ENCODE results near the gene PLEKHO2. TPM values are rescaled to one million over a fixed set of nuclear protein-coding genes. Genes with fewer than 3 reads are reported as not detected.
"Not testable (repeated sequence)": the region's sequence is repeated elsewhere in the genome, so short reads cannot be mapped to it uniquely, and the experiment has no call there.

Gene PLEKHO2, protein sequence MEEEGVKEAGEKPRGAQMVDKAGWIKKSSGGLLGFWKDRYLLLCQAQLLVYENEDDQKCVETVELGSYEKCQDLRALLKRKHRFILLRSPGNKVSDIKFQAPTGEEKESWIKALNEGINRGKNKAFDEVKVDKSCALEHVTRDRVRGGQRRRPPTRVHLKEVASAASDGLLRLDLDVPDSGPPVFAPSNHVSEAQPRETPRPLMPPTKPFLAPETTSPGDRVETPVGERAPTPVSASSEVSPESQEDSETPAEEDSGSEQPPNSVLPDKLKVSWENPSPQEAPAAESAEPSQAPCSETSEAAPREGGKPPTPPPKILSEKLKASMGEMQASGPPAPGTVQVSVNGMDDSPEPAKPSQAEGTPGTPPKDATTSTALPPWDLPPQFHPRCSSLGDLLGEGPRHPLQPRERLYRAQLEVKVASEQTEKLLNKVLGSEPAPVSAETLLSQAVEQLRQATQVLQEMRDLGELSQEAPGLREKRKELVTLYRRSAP
- total RNA-seq (10 to 100 TPM in 4 of 5 donors, 1 to 10 TPM in 1; 9.2 to 22.7 (median 17.1) TPM), total RNA-seq (12.2 to 99.7 (median 28.0) reads per million in 29 experiments)
- total RNA-seq (2013), result 22.1 TPM

DNA sequence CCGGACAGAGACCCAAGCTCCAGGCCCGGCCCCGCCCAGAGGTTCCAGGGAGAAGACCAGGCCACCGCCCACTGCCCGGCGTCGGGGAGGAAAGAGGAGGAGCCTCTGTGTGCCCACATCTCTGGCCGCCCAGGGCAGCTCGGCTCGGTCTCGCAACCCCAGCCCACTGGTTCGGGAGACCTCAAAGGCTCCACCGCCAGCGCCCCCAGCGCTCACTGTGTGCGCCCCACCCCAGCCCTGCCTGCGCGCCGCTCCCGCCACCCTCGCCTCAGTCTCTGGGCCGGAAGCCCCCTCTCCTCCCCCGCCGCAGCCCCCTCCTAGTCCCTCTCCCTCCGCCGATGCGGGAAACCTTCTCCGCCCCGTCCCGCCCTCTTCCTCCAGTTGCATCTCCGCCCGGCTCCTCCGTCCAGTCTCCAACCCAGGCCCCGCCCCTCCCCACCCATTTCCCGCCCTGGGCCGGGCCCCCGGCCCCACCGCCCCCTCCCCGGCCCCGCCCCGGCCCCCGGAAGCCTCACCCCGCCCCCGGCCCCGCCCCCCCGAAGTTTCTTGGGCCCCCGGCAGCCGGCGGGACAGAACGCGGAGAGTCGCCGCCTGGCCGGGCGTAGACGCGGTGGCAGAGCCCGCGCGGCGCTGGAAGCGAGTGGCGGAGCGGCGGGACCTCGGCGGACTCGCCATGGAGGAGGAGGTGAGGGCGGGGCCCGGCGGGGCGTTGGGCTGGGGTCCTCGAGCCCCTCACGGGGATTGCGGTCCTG lies at the start of gene PLEKHO2:
Gene PLEKHO2 (plus strand): TSS at position 572 of the 752 bp plus-strand sequence. CDS start 102 bp downstream, at position 674.
- ATAC-seq (replicated peaks in 1 of 4) (peak; percentile 80 to 83 (median 82)), DNase-seq (peak; percentile 75 to 93 (median 84))
- Mint-ChIP-seq H3K4me1 (peaks cover 77 to 86% (median 83%) of the 10 kb centered on the region in 3 donors), H3K27ac (peak within 1 kb of the TSS; percentile 92 to 95), H3K4me3 (peak within 1 kb of the TSS; percentile 87 to 96 (median 94)), H3K9me3 (no peaks in the 10 kb centered on the region), H3K27me3 (no peaks in the 10 kb centered on the region), H3K36me3 (no peaks in the 10 kb centered on the region)
- Histone ChIP-seq H3K9me3 (no peaks in the 10 kb centered on the region), H3K27ac (ENCODE audit: low read length) (peak within 1 kb of the TSS; percentile 63), H3K27me3 (replicated peaks in 1 of 2; ENCODE audit: control insufficient read depth in 2 of 2, extremely low read depth in 1 of 2, insufficient read depth in 2 of 2, low read length in 1 of 2) (no peaks in the 10 kb centered on the region), H3K4me3 (ENCODE audit: control insufficient read depth in 1 of 2, extremely low read depth in 1 of 2, low read length in 1 of 2) (peak within 1 kb of the TSS; percentile 61 to 79), H3K4me1 (ENCODE audit: control insufficient read depth in 1 of 2, extremely low read depth in 1 of 2, insufficient read depth in 2 of 2, low read length in 2 of 2) (peaks cover 13 to 74% of the 10 kb centered on the region in 2 experiments), H3K36me3 (ENCODE audit: control insufficient read depth in 2 of 2, extremely low read depth in 1 of 2, insufficient read depth in 1 of 2, low read length in 1 of 2) (peaks cover 0 to 6% of the 10 kb centered on the region in 2 donors)
- CTCF ChIA-PET, result interaction anchor here (0.5 to 2.3 kb wide), 5 partner anchors 40 to 344 kb away, joined by 3 to 16 read pairs (median 4); partner anchors contain the start of gene CLPX (in 1 of the 2)
- POLR2A ChIA-PET, result interaction anchor here (0.5 to 2.1 kb wide), 4 partner anchors 39 to 1052 kb away, joined by 3 to 8 read pairs (median 5); no protein-coding TSS in a partner anchor
- WGBS (ENCODE audit: insufficient coverage), result 1% methylated on average over 34 of the region's 75 CpGs

DNA sequence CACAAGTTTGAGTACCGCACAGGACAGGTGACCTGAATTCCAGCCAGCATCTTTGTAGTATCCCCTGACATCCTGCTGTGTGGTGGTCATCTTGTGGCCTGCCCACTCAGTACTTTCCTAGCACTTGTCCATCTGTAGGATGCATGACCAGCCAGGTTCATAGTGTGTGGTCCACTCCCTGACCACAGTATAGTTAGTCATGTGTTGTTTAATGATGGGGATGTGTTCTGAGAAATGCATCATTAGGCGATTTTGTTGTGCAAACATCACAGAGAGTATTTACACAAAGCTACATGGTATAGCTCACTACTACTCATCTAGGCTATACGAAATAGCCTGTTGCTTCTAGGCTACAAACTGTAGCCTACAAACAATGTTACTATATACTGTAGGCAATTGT lies 49.4 kb upstream of the PLEKHO2 start:
- Histone ChIP-seq H3K36me3 (ENCODE audit: control insufficient read depth in 2 of 2, extremely low read depth in 1 of 2, insufficient read depth in 1 of 2, low read length in 1 of 2) (no peaks in the 10 kb centered on the region), H3K4me3 (ENCODE audit: control insufficient read depth in 1 of 2, extremely low read depth in 1 of 2, low read length in 1 of 2) (no peak overlapping the region), H3K4me1 (ENCODE audit: control insufficient read depth in 1 of 2, extremely low read depth in 1 of 2, insufficient read depth in 2 of 2, low read length in 2 of 2) (no peaks in the 10 kb centered on the region), H3K9me3 (no peaks in the 10 kb centered on the region), H3K27ac (ENCODE audit: low read length) (no peak overlapping the region), H3K27me3 (replicated peaks in 1 of 2; ENCODE audit: control insufficient read depth in 2 of 2, extremely low read depth in 1 of 2, insufficient read depth in 2 of 2, low read length in 1 of 2) (no peaks in the 10 kb centered on the region)
- CTCF ChIA-PET, result no interaction called here
- Mint-ChIP-seq H3K36me3 (no peaks in the 10 kb centered on the region), H3K4me3 (no peak overlapping the region), H3K4me1 (no peaks in the 10 kb centered on the region), H3K27ac (no peak overlapping the region), H3K9me3 (no peaks in the 10 kb centered on the region), H3K27me3 (no peaks in the 10 kb centered on the region)
- DNase-seq, result no peak
- ATAC-seq (replicated peaks in 1 of 4), result no peak
- POLR2A ChIA-PET, result interaction anchor here in 1 of 2 donors (0.6 to 0.7 kb wide), 2 partner anchors 180 to 458 kb away, joined by 4 to 8 read pairs; no protein-coding TSS in a partner anchor
- 100% methylated on average over 1 of the region's 3 CpGs for whole genome bisulfite sequencing (ENCODE audit: insufficient coverage)

DNA sequence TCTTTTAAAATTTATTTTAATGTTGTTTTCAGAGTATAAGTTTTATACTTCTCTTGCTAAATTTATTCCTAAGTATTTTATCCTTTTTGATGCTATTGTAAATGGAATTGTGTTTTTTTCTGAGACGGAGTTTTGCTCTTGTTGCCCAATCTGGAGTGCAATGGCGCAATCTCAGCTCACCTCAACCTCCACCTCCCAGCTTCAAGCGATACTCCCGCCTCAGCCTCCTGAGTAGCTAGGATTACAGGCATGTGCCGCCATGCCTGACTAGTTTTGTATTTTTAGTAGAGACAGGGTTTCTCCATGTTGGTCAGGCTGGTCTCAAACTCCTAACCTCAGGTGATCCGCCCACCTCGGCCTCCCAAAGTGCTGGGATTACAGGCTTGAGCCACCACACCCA lies 46.4 kb upstream of the PLEKHO2 start:
- DNase-seq; H3K27ac Mint-ChIP-seq; H3K36me3 Mint-ChIP-seq; H3K36me3 ChIP-seq (ENCODE audit: control insufficient read depth in 2 of 2, extremely low read depth in 1 of 2, insufficient read depth in 1 of 2, low read length in 1 of 2); H3K27me3 ChIP-seq (replicated peaks in 1 of 2; ENCODE audit: control insufficient read depth in 2 of 2, extremely low read depth in 1 of 2, insufficient read depth in 2 of 2, low read length in 1 of 2); H3K4me3 Mint-ChIP-seq; H3K9me3 ChIP-seq; H3K4me3 ChIP-seq (ENCODE audit: control insufficient read depth in 1 of 2, extremely low read depth in 1 of 2, low read length in 1 of 2); ATAC-seq (replicated peaks in 1 of 4); H3K9me3 Mint-ChIP-seq; POLR2A ChIA-PET; CTCF ChIA-PET; H3K27ac ChIP-seq (ENCODE audit: low read length); H3K4me1 ChIP-seq (ENCODE audit: control insufficient read depth in 1 of 2, extremely low read depth in 1 of 2, insufficient read depth in 2 of 2, low read length in 2 of 2); H3K27me3 Mint-ChIP-seq; H3K4me1 Mint-ChIP-seq: not testable (repeated sequence)
- no CpG with 5 or more reads among the region's 7 CpGs for WGBS (ENCODE audit: insufficient coverage)

DNA sequence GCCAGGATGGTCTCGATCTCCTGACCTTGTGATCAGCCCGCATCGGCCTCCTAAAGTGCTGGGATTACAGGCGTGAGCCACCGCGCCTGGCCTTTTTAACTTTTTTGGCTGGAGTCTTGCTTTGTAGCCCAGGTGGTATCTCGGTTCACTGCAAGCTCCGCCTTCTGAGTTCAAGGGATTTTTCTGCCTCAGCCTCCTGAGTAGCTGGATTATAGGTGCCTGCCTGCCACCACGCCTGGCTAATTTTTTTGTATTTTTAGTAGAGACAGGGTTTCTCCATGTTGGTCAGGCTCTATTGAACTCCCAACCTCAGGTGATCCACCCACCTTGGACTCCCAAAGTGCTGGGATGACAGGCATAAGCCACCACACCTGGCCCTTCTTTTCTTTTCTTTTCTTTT lies 45.8 kb upstream of the PLEKHO2 start:
- H3K9me3 Mint-ChIP-seq; H3K4me1 Mint-ChIP-seq; H3K36me3 ChIP-seq (ENCODE audit: control insufficient read depth in 2 of 2, extremely low read depth in 1 of 2, insufficient read depth in 1 of 2, low read length in 1 of 2); H3K27ac Mint-ChIP-seq; H3K27me3 ChIP-seq (replicated peaks in 1 of 2; ENCODE audit: control insufficient read depth in 2 of 2, extremely low read depth in 1 of 2, insufficient read depth in 2 of 2, low read length in 1 of 2); H3K4me3 Mint-ChIP-seq; H3K4me1 ChIP-seq (ENCODE audit: control insufficient read depth in 1 of 2, extremely low read depth in 1 of 2, insufficient read depth in 2 of 2, low read length in 2 of 2); ATAC-seq (replicated peaks in 1 of 4); H3K36me3 Mint-ChIP-seq; POLR2A ChIA-PET; H3K9me3 ChIP-seq; H3K4me3 ChIP-seq (ENCODE audit: control insufficient read depth in 1 of 2, extremely low read depth in 1 of 2, low read length in 1 of 2); H3K27ac ChIP-seq (ENCODE audit: low read length); DNase-seq; CTCF ChIA-PET; H3K27me3 Mint-ChIP-seq: not testable (repeated sequence)
- 91% methylated on average over 8 of the region's 9 CpGs for WGBS (ENCODE audit: insufficient coverage)

DNA sequence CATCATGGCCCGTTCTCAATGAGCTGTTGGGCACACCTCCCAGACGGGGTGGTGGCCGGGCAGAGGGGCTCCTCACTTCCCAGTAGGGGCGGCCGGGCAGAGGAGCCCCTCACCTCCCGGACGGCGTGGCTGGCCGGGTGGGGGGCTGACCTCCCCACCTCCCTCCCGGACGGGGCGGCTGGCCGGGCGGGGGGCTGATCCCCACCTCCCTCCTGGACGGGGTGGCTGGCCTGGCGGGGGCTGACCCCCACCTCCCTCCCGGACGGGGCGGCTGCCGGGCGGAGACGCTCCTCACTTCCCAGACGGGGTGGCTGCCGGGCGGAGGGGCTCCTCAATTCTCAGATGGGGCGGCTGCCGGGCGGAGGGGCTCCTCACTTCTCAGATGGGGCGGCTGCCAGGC lies 42.8 kb upstream of the PLEKHO2 start:
- CTCF ChIA-PET; H3K4me1 Mint-ChIP-seq; H3K27me3 ChIP-seq (replicated peaks in 1 of 2; ENCODE audit: control insufficient read depth in 2 of 2, extremely low read depth in 1 of 2, insufficient read depth in 2 of 2, low read length in 1 of 2); H3K4me3 ChIP-seq (ENCODE audit: control insufficient read depth in 1 of 2, extremely low read depth in 1 of 2, low read length in 1 of 2); H3K9me3 ChIP-seq; POLR2A ChIA-PET; H3K27ac ChIP-seq (ENCODE audit: low read length); H3K36me3 ChIP-seq (ENCODE audit: control insufficient read depth in 2 of 2, extremely low read depth in 1 of 2, insufficient read depth in 1 of 2, low read length in 1 of 2); H3K4me1 ChIP-seq (ENCODE audit: control insufficient read depth in 1 of 2, extremely low read depth in 1 of 2, insufficient read depth in 2 of 2, low read length in 2 of 2); H3K27me3 Mint-ChIP-seq; ATAC-seq (replicated peaks in 1 of 4); H3K27ac Mint-ChIP-seq; H3K4me3 Mint-ChIP-seq; H3K36me3 Mint-ChIP-seq; DNase-seq; H3K9me3 Mint-ChIP-seq: not testable (repeated sequence)
- WGBS (ENCODE audit: insufficient coverage), result no CpG with 5 or more reads among the region's 29 CpGs

DNA sequence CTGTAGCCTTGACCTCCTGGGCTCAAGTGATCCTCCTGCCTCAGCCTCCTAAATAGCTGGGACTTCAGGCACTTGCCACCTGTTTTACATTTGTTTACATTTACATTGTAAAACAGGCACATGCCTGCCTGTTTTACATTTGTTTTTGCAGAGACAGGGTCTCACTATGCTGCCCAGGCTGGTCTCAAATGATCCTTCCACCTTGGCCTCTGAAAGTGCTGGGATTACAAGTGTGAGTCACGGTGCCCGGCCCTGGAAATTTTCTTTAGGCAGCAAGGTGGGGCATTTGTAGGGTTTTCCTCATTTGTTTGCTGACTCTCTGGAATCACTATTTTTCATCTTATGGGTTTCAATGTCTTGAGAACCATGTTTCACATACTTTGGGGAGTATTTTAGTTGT lies 41.2 kb upstream of the PLEKHO2 start:
- no peaks in the 10 kb centered on the region for H3K27me3 ChIP-seq (replicated peaks in 1 of 2; ENCODE audit: control insufficient read depth in 2 of 2, extremely low read depth in 1 of 2, insufficient read depth in 2 of 2, low read length in 1 of 2)
- DNase-seq (no peak), ATAC-seq (replicated peaks in 1 of 4) (no peak)
- WGBS (ENCODE audit: insufficient coverage), result no CpG with 5 or more reads among the region's 2 CpGs
- POLR2A ChIA-PET, result interaction anchor here (0.6 to 0.7 kb wide), 3 partner anchors 169 to 596 kb away, joined by 3 to 5 read pairs (median 3); no protein-coding TSS in a partner anchor
- Mint-ChIP-seq H3K36me3 (no peaks in the 10 kb centered on the region), H3K27ac (no peak overlapping the region), H3K9me3 (no peaks in the 10 kb centered on the region), H3K4me1 (peaks cover 0 to 2% (median 0%) of the 10 kb centered on the region in 3 donors), H3K4me3 (no peak overlapping the region), H3K27me3 (no peaks in the 10 kb centered on the region)
- H3K4me1 ChIP-seq (ENCODE audit: control insufficient read depth in 1 of 2, extremely low read depth in 1 of 2, insufficient read depth in 2 of 2, low read length in 2 of 2), result peaks cover 0 to 3% of the 10 kb centered on the region in 2 experiments
- CTCF ChIA-PET, result interaction anchor here in 1 of 2 donors (0.6 kb wide), 1 partner anchor 972 kb away, joined by 3 read pairs; no protein-coding TSS in a partner anchor
- no peak overlapping the region for H3K27ac ChIP-seq (ENCODE audit: low read length)
- no peaks in the 10 kb centered on the region for H3K9me3 ChIP-seq
- no peak overlapping the region for H3K4me3 ChIP-seq (ENCODE audit: control insufficient read depth in 1 of 2, extremely low read depth in 1 of 2, low read length in 1 of 2)
- H3K36me3 ChIP-seq (ENCODE audit: control insufficient read depth in 2 of 2, extremely low read depth in 1 of 2, insufficient read depth in 1 of 2, low read length in 1 of 2), result no peaks in the 10 kb centered on the region

Data from T-cell (primary cell).